Measurements from ENCODE around the gene PRKAR1B.

- TF ChIP-seq EZH2phosphoT487 (IDR thresholded peaks at IDR 0.05; ENCODE audit: borderline replicate concordance): no peak
- no peak for TF ChIP-seq CTCF (conservative IDR thresholded peaks at IDR 0.05; ENCODE audit: low read length)
Measured at GRCh38 chr7:620056-620455, 107.0 kb downstream of the PRKAR1B start.

All from Loucy (cell line).